HepG2 (cell line): ENCODE results near the gene KIRREL3. TPM values are rescaled to one million over a fixed set of nuclear protein-coding genes. Genes with fewer than 3 reads are reported as not detected.

Experiments used
- ATAC-seq: fragments of 200-7000 bp; cut with Tn5 transposase; 3 replicates; pipeline ENCODE4 v1.9.1; 2020; ENCODE audit warnings: mild to moderate bottlenecking, moderate library complexity
- BruUV-seq: library from RNA; stranded (reverse); fragments of 400-500 nt; replicated peaks from 2 replicates; lab custom pipeline; 2021; lab: Mats Ljungman, UMichigan
- CTCF ChIA-PET: fragments of 300-600 bp; formaldehyde crosslinking; extraction: SDS; loops from one replicate; lab custom pipeline; 2021; ENCODE audit warnings: low total read pairs, inconsistent platforms, low intra/inter-chr PET ratio; lab: Yijun Ruan, JAX
- POLR2A ChIA-PET: fragments of 350-600 bp; sonication (Branson Sonifier 250); formaldehyde crosslinking; loops from one replicate; lab custom pipeline; 2020; ENCODE audit warnings: antibody characterized with exemption, inconsistent platforms; lab: Yijun Ruan, JAX
- DNase-seq: peaks from one replicate; pipeline ENCODE4 v3.0.0-alpha.2; 2015; ENCODE audit warnings: low spot score
- FAIRE-seq: peaks from 3 replicates; lab custom pipeline; 2011; peaks lifted over from hg19 to GRCh38; lab: Jason Lieb, UNC
- H2AFZ ChIP-seq: one replicate; pipeline ENCODE4 v1.6.1; 2011; ENCODE audit warnings: low read length, inconsistent platforms
- H3K27ac ChIP-seq: fragments of 300-600 bp; 3 replicates; pipeline ENCODE4 v1.8.0; 2011; ENCODE audit warnings: mixed run types, mild to moderate bottlenecking, mixed read lengths, low read length, inconsistent platforms; ENCODE audit not compliant: insufficient read depth; ENCODE audit errors: extremely low read length
- H3K27me3 ChIP-seq, 2 experiments: fragments of 200-600 bp in 1 of 2; 2 replicates in 1 of 2; 3 replicates in 1 of 2; pipeline versions ENCODE4 v1.6.0 to v1.8.0; 2011; ENCODE audit warnings: low read length in 2 of 2, mild to moderate bottlenecking in 2 of 2, moderate library complexity in 2 of 2, inconsistent platforms in 1 of 2; ENCODE audit not compliant: insufficient read depth in 2 of 2, control insufficient read depth in 1 of 2
- H3K36me3 ChIP-seq, 2 experiments: fragments of 200-600 bp in 1 of 2; replicated peaks in 1 of 2; 2 replicates in 1 of 2; 3 replicates in 1 of 2; pipeline versions ENCODE4 v1.5.1 to v1.8.0; 2011; ENCODE audit warnings: low read length in 2 of 2, inconsistent platforms in 1 of 2; ENCODE audit not compliant: insufficient read depth in 2 of 2, control insufficient read depth in 1 of 2
- H3K4me1 ChIP-seq: 2 replicates; pipeline ENCODE4 v1.5.1; 2012; ENCODE audit warnings: low read length, inconsistent platforms; ENCODE audit not compliant: insufficient read depth
- H3K4me2 ChIP-seq: 2 replicates; pipeline ENCODE4 v1.6.0; 2011; ENCODE audit warnings: low read depth, low read length, inconsistent platforms
- H3K4me3 ChIP-seq, 3 experiments: fragments of 200-600 bp in 1 of 3; sonication (generic), shearing (Covaris generic) in 1 of 3; replicated peaks in 1 of 3; 2 replicates each; pipeline ENCODE4 v1.5.1; 2011 to 2016; ENCODE audit warnings: low read length in 3 of 3, inconsistent platforms in 2 of 3, low read depth in 2 of 3, mild to moderate bottlenecking in 2 of 3, control low read depth in 1 of 3, mixed read lengths in 1 of 3; ENCODE audit not compliant: insufficient read depth in 1 of 3
- H3K79me2 ChIP-seq: one replicate; pipeline ENCODE4 v1.6.1; 2011; ENCODE audit warnings: low read length, inconsistent platforms; ENCODE audit not compliant: insufficient read depth
- H3K9ac ChIP-seq: 2 replicates; pipeline ENCODE4 v1.6.0; 2011; ENCODE audit warnings: mild to moderate bottlenecking, low read depth, low read length, inconsistent platforms; ENCODE audit not compliant: insufficient read depth
- H3K9me3 ChIP-seq: 2 replicates; pipeline ENCODE4 v1.5.1; 2012; ENCODE audit warnings: mild to moderate bottlenecking, low read length
- H4K20me1 ChIP-seq: 2 replicates; pipeline ENCODE4 v1.6.0; 2011; ENCODE audit warnings: inconsistent platforms, mild to moderate bottlenecking, low read length, moderate library complexity; ENCODE audit not compliant: insufficient read depth
- BCL6 ChIP-seq: IDR thresholded peaks from 2 replicates; pipeline ENCODE4 v1.6.1; 2016; ENCODE audit warnings: missing genetic modification reagents, missing compliant biosample characterization
- GATA4 ChIP-seq: sonication (generic); IDR thresholded peaks from 2 replicates; pipeline ENCODE4 v1.6.1; 2016; ENCODE audit warnings: antibody characterized with exemption, low read depth, borderline replicate concordance
- HNRNPL ChIP-seq: fragments of 200-400 bp; formaldehyde crosslinking; IDR thresholded peaks from 2 replicates; pipeline ENCODE4 v1.6.1; 2017; ENCODE audit warnings: mild to moderate bottlenecking, low read depth, low read length
- KAT8 ChIP-seq: IDR thresholded peaks from 2 replicates; pipeline ENCODE4 v1.6.1; 2016; ENCODE audit warnings: missing genetic modification reagents, missing compliant biosample characterization
- KDM4B ChIP-seq: sonication (generic); formaldehyde crosslinking; IDR thresholded peaks from 2 replicates; pipeline ENCODE4 v1.4.0; 2020; ENCODE audit warnings: missing genetic modification reagents
- MAFG ChIP-seq: sonication (generic); formaldehyde crosslinking; IDR thresholded peaks from 2 replicates; pipeline ENCODE4 v1.5.1; 2020; ENCODE audit warnings: mild to moderate bottlenecking, missing genetic modification reagents
- NR1H2 ChIP-seq: sonication (generic); formaldehyde crosslinking; IDR thresholded peaks from 2 replicates; pipeline ENCODE4 v1.8.1; 2022; ENCODE audit warnings: low read depth, missing genetic modification reagents, borderline replicate concordance
- PCBP2 ChIP-seq: fragments of 200-400 bp; formaldehyde crosslinking; optimal IDR thresholded peaks from 2 replicates; pipeline ENCODE3; 2018; ENCODE audit warnings: low read length, low read depth; ENCODE audit not compliant: poor library complexity, severe bottlenecking
- ZFP36L1 ChIP-seq: sonication (generic); formaldehyde crosslinking; IDR thresholded peaks from 2 replicates; pipeline ENCODE4 v1.8.0; 2022; ENCODE audit warnings: mild to moderate bottlenecking, missing genetic modification reagents, moderate library complexity
- ZFP41 ChIP-seq: sonication (generic); formaldehyde crosslinking; IDR thresholded peaks from 2 replicates; pipeline ENCODE4 v1.4.0; 2020; ENCODE audit warnings: mild to moderate bottlenecking, missing genetic modification reagents, borderline replicate concordance
- ZNF639 ChIP-seq: conservative IDR thresholded peaks from 2 replicates; pipeline ENCODE4 v1.6.1; 2018; ENCODE audit warnings: missing genetic modification reagents
- ZNF644 ChIP-seq: IDR thresholded peaks from 2 replicates; pipeline ENCODE4 v1.6.1; 2016; ENCODE audit warnings: low read depth
- ZNF703 ChIP-seq: sonication (generic); formaldehyde crosslinking; IDR thresholded peaks from 2 replicates; pipeline ENCODE4 v1.5.1; 2020; ENCODE audit warnings: missing genetic modification reagents, mild to moderate bottlenecking, moderate library complexity, borderline replicate concordance
- WGBS: methylation state at CpG from one replicate; pipeline ENCODE4 v1.1.6; 2017; ENCODE audit warnings: low lambda C conversion rate; 5-methylcytosine and 5-hydroxymethylcytosine counted together
- in situ Hi-C: cut with HindIII; loops from 2 replicates; pipeline ENCODE4 v1.10.0; 2017; ENCODE audit warnings: low pct_unique_long_range_greater_than_20kb; ENCODE audit not compliant: extremely low pct_ligation_motif_present
- intact Hi-C: fragments of 100-400 bp; cut with micrococcal nuclease; formaldehyde crosslinking; loops from one replicate; pipeline ENCODE4 v1.10.0; 2022; ENCODE audit not compliant: unreplicated experiment
- polyA plus RNA-seq, 8 experiments: library from polyadenylated mRNA; depleted of rRNA in 3 of 8; stranded (reverse) in 7 of 8; unstranded in 1 of 8; fragments of >200 nt; fragmentation: Illumina TruSeq in 4 of 8; extraction: Trizol in 4 of 8; gene quantifications; 2 replicates each; pipeline versions ENCODE4 v1.2.1 to v1.2.3, GENCODE V29; 2011 to 2016; ENCODE audit warnings: low read depth in 4 of 8, missing spikeins in 1 of 8, mixed read lengths in 1 of 8; ENCODE audit not compliant: insufficient read depth in 1 of 8
- total RNA-seq, 5 experiments: library from RNA; depleted of rRNA; stranded (reverse); fragments of >200 nt; fragmentation: Illumina TruSeq; extraction: Trizol; gene quantifications; 2 replicates each; pipeline ENCODE4 v1.2.3, GENCODE V29; 2016; ENCODE audit warnings: low read depth in 1 of 5
- TF ChIP-seq, protein P1 (sequence below): sonication (generic); formaldehyde crosslinking; IDR thresholded peaks from 2 replicates; pipeline ENCODE4 v1.4.0; 2020; ENCODE audit warnings: missing genetic modification reagents
- TF ChIP-seq, protein P2 (sequence below): IDR thresholded peaks from 2 replicates; pipeline ENCODE4 v1.4.0; 2020; ENCODE audit warnings: mild to moderate bottlenecking, missing genetic modification reagents

Gene KIRREL3
- total and polyA plus RNA-seq, 2 of the 13 experiments (the other 11 are each of a cell fraction or from before 2014, with no cell fraction given), result not detected

DNA sequence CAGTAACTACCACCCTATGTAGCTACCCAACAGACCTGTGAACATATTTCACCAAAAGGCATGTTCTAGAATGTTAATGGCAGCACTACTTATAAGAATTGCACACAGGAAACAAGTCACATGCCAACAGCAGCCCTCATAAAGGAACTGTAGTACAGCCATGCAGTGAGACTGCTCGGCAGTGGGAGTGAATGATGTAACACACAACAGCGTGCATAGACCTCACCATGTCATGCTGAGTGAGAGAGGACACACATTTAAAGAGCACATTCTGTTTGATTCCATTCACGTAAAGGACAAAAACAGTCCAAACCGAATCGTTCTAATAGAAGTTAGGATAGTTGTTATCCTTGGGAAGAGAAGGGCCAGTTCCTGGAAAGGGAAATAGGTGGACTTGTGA lies 27.2 kb upstream of the KIRREL3 start:
- Histone ChIP-seq H3K79me2 (no peaks in the 10 kb centered on the region), H2AFZ (no peak overlapping the region), H3K4me1 (no peaks in the 10 kb centered on the region), H3K27ac (no peak overlapping the region), H3K27me3 (no peaks in the 10 kb centered on the region), H3K36me3 (no peaks in the 10 kb centered on the region), H3K4me3 (no peak overlapping the region), H3K9ac (no peak overlapping the region), H4K20me1 (no peaks in the 10 kb centered on the region), H3K4me2 (no peak overlapping the region), H3K9me3 (no peaks in the 10 kb centered on the region)
- POLR2A ChIA-PET, result no interaction called here
- CTCF ChIA-PET, result no interaction called here
- in situ Hi-C loops, result no loop called here
- DNase-seq (no peak), ATAC-seq (no peak), FAIRE-seq (no peak)
- 0% methylated on average over 5 of the region's 5 CpGs for WGBS
- intact Hi-C loops, result no loop called here
- TF ChIP-seq, protein P1, sequence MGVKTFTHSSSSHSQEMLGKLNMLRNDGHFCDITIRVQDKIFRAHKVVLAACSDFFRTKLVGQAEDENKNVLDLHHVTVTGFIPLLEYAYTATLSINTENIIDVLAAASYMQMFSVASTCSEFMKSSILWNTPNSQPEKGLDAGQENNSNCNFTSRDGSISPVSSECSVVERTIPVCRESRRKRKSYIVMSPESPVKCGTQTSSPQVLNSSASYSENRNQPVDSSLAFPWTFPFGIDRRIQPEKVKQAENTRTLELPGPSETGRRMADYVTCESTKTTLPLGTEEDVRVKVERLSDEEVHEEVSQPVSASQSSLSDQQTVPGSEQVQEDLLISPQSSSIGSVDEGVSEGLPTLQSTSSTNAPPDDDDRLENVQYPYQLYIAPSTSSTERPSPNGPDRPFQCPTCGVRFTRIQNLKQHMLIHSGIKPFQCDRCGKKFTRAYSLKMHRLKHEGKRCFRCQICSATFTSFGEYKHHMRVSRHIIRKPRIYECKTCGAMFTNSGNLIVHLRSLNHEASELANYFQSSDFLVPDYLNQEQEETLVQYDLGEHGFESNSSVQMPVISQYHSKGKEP (CRISPR knock-in tag), result no peak
- TF ChIP-seq, protein P2, sequence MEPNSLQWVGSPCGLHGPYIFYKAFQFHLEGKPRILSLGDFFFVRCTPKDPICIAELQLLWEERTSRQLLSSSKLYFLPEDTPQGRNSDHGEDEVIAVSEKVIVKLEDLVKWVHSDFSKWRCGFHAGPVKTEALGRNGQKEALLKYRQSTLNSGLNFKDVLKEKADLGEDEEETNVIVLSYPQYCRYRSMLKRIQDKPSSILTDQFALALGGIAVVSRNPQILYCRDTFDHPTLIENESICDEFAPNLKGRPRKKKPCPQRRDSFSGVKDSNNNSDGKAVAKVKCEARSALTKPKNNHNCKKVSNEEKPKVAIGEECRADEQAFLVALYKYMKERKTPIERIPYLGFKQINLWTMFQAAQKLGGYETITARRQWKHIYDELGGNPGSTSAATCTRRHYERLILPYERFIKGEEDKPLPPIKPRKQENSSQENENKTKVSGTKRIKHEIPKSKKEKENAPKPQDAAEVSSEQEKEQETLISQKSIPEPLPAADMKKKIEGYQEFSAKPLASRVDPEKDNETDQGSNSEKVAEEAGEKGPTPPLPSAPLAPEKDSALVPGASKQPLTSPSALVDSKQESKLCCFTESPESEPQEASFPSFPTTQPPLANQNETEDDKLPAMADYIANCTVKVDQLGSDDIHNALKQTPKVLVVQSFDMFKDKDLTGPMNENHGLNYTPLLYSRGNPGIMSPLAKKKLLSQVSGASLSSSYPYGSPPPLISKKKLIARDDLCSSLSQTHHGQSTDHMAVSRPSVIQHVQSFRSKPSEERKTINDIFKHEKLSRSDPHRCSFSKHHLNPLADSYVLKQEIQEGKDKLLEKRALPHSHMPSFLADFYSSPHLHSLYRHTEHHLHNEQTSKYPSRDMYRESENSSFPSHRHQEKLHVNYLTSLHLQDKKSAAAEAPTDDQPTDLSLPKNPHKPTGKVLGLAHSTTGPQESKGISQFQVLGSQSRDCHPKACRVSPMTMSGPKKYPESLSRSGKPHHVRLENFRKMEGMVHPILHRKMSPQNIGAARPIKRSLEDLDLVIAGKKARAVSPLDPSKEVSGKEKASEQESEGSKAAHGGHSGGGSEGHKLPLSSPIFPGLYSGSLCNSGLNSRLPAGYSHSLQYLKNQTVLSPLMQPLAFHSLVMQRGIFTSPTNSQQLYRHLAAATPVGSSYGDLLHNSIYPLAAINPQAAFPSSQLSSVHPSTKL (CRISPR knock-in tag), result no peak
- no peak for TF ChIP-seq ZFP36L1 (CRISPR knock-in tag)
- no peak for TF ChIP-seq ZNF639 (CRISPR knock-in tag)
- TF ChIP-seq GATA4, result no peak
- TF ChIP-seq ZNF703 (CRISPR knock-in tag), result no peak
- TF ChIP-seq KDM4B, result no peak
- no peak for TF ChIP-seq HNRNPL
- no peak for TF ChIP-seq MAFG
- no peak for TF ChIP-seq BCL6
- no peak for TF ChIP-seq ZFP41 (CRISPR knock-in tag)
- no peak for TF ChIP-seq ZNF644 (CRISPR knock-in tag)
- TF ChIP-seq PCBP2, result no peak
- TF ChIP-seq KAT8 (CRISPR knock-in tag), result no peak
- no peak for TF ChIP-seq NR1H2 (CRISPR knock-in tag)
- BruUV-seq, result no TSS peak
